GM12878 (cell line): ENCODE data around the gene DBI. TPM values are rescaled to one million over a fixed set of nuclear protein-coding genes. Genes with fewer than 3 reads are reported as not detected.

Experiments used
- ATAC-seq: fragments of 200-7000 bp; cut with Tn5 transposase; 3 replicates; pipeline ENCODE4 v1.9.1; 2020; ENCODE audit warnings: mild to moderate bottlenecking, moderate library complexity
- BruUV-seq: library from RNA; stranded (reverse); fragments of 400-500 nt; replicated peaks from 2 replicates; lab custom pipeline; 2021; lab: Mats Ljungman, UMichigan
- CTCF ChIA-PET: fragments of 300-600 bp; sonication (Branson Sonifier 250); formaldehyde crosslinking; extraction: SDS; loops from one replicate; lab custom pipeline; 2021; ENCODE audit warnings: inconsistent platforms; lab: Yijun Ruan, JAX
- POLR2A ChIA-PET: fragments of 350-600 bp; formaldehyde crosslinking; extraction: SDS; loops from one replicate; lab custom pipeline; 2021; ENCODE audit warnings: inconsistent platforms; lab: Charles Lee
- RAD21 ChIA-PET: fragments of 300-600 bp; sonication (Branson Sonifier 250); formaldehyde crosslinking; loops from one replicate; lab custom pipeline; 2023; ENCODE audit warnings: antibody characterized with exemption; ENCODE audit not compliant: unreplicated experiment; lab: Charles Lee
- SMC1A ChIA-PET: fragments of 300-600 bp; sonication (Branson Sonifier 250); formaldehyde crosslinking; loops from one replicate; lab custom pipeline; 2023; ENCODE audit not compliant: unreplicated experiment, uncharacterized antibody; lab: Charles Lee
- DNase-seq: peaks from one replicate; pipeline ENCODE4 v3.0.0-alpha.2; 2011; ENCODE audit warnings: low read depth, low spot score
- FAIRE-seq: peaks from 3 replicates; lab custom pipeline; 2011; peaks lifted over from hg19 to GRCh38; lab: Jason Lieb, UNC
- H2AFZ ChIP-seq: 2 replicates; pipeline ENCODE4 v1.6.0; 2011; ENCODE audit warnings: low read depth, low read length, control low read depth; ENCODE audit not compliant: control insufficient read depth
- H3K27ac ChIP-seq: 2 replicates; pipeline ENCODE4 v1.5.1; 2011; ENCODE audit warnings: control low read depth; ENCODE audit not compliant: control insufficient read depth, insufficient read depth
- H3K27me3 ChIP-seq, 2 experiments: replicated peaks in 1 of 2; 2 replicates each; pipeline versions ENCODE4 v1.6.0 to v1.6.1; 2011; ENCODE audit warnings: low read length in 1 of 2; ENCODE audit not compliant: control insufficient read depth in 2 of 2, insufficient read depth in 2 of 2
- H3K36me3 ChIP-seq, 2 experiments: 2 replicates each; pipeline ENCODE4 v1.5.1; 2011; ENCODE audit warnings: low read length in 1 of 2; ENCODE audit not compliant: control insufficient read depth in 2 of 2, insufficient read depth in 2 of 2
- H3K4me1 ChIP-seq: 2 replicates; pipeline ENCODE4 v1.6.1; 2011; ENCODE audit warnings: mild to moderate bottlenecking, low read length, moderate library complexity, mixed read lengths; ENCODE audit not compliant: control insufficient read depth, insufficient read depth
- H3K4me2 ChIP-seq: 2 replicates; pipeline ENCODE4 v1.6.0; 2011; ENCODE audit warnings: control low read depth; ENCODE audit not compliant: control insufficient read depth, insufficient read depth
- H3K4me3 ChIP-seq: fragments of 200-600 bp; sonication (generic); 2 replicates; pipeline ENCODE4 v1.5.1; 2016
- H3K79me2 ChIP-seq: 2 replicates; pipeline ENCODE4 v1.6.0; 2011; ENCODE audit warnings: low read length; ENCODE audit not compliant: control insufficient read depth, insufficient read depth
- H3K9ac ChIP-seq: 2 replicates; pipeline ENCODE4 v1.8.0; 2011; ENCODE audit warnings: low read length, control low read depth, mixed read lengths; ENCODE audit not compliant: control insufficient read depth, insufficient read depth
- H3K9me3 ChIP-seq: replicated peaks from 3 replicates; pipeline ENCODE4 v1.5.1; 2011; ENCODE audit warnings: mild to moderate bottlenecking, low read length; ENCODE audit not compliant: control insufficient read depth, insufficient read depth
- H4K20me1 ChIP-seq: 2 replicates; pipeline ENCODE4 v1.6.0; 2011; ENCODE audit not compliant: control insufficient read depth, insufficient read depth
- CHD1 ChIP-seq: IDR thresholded peaks from 2 replicates; pipeline ENCODE4 v1.6.1; 2012; ENCODE audit warnings: low read depth, low read length, improper control_type of control experiment
- GABPA ChIP-seq: IDR thresholded peaks from 2 replicates; pipeline ENCODE4 v1.6.1; 2014; ENCODE audit warnings: antibody characterized with exemption, low read depth, mild to moderate bottlenecking, inconsistent platforms
- JUNB ChIP-seq: IDR thresholded peaks from 2 replicates; pipeline ENCODE4 v1.6.1; 2016; ENCODE audit warnings: antibody characterized with exemption, mild to moderate bottlenecking
- MEF2B ChIP-seq: fragments of 450-650 bp; IDR thresholded peaks from 2 replicates; pipeline ENCODE4 v1.6.1; 2018; ENCODE audit warnings: mild to moderate bottlenecking, moderate library complexity; ENCODE audit not compliant: partially characterized antibody, poor library complexity, severe bottlenecking
- NFYA ChIP-seq: IDR thresholded peaks from 2 replicates; pipeline ENCODE4 v1.6.1; 2011; ENCODE audit warnings: low read depth, mild to moderate bottlenecking, low read length, improper control_type of control experiment, borderline replicate concordance
- PAX8 ChIP-seq: fragments of 450-650 bp; IDR thresholded peaks from 2 replicates; pipeline ENCODE4 v1.6.1; 2017; ENCODE audit warnings: mild to moderate bottlenecking, moderate library complexity
- SIX5 ChIP-seq: IDR thresholded peaks from 2 replicates; pipeline ENCODE4 v1.6.1; 2011; ENCODE audit warnings: mild to moderate bottlenecking, low read depth, low read length, moderate library complexity; ENCODE audit not compliant: severe bottlenecking
- SPI1 ChIP-seq: IDR thresholded peaks from 2 replicates; pipeline ENCODE4 v1.6.1; 2011; ENCODE audit warnings: low read depth, mild to moderate bottlenecking, low read length, moderate library complexity, borderline replicate concordance; ENCODE audit not compliant: insufficient read depth
- STAT3 ChIP-seq: IDR thresholded peaks from 2 replicates; pipeline ENCODE4 v1.6.1; 2011; ENCODE audit warnings: low read depth, low read length, improper control_type of control experiment
- TARDBP ChIP-seq: IDR thresholded peaks from 2 replicates; pipeline ENCODE4 v1.6.1; 2016; ENCODE audit warnings: borderline replicate concordance
- WRNIP1 ChIP-seq: IDR thresholded peaks from 2 replicates; pipeline ENCODE4 v1.6.1; 2011; ENCODE audit warnings: low read depth, low read length, improper control_type of control experiment, borderline replicate concordance
- ZNF274 ChIP-seq: IDR thresholded peaks from one replicate; pipeline ENCODE4 v1.8.0; 2011; ENCODE audit not compliant: insufficient read length, insufficient read depth
- ZNF384 ChIP-seq: IDR thresholded peaks from 2 replicates; pipeline ENCODE4 v1.6.1; 2012; ENCODE audit warnings: low read depth, mild to moderate bottlenecking, low read length, improper control_type of control experiment, borderline replicate concordance
- WGBS: methylation state at CpG from one replicate; pipeline ENCODE4 v1.1.6; 2016; ENCODE audit warnings: low lambda C conversion rate; ENCODE audit not compliant: insufficient replicate concordance, insufficient coverage; ENCODE audit errors: missing lambda C conversion rate; 5-methylcytosine and 5-hydroxymethylcytosine counted together
- in situ Hi-C: fragments of 300-500 bp; cut with MboI; formaldehyde crosslinking; loops from 9 replicates; pipeline ENCODE4 v1.14.3; 2018; ENCODE audit warnings: mixed read lengths
- intact Hi-C: fragments of 100-400 bp; cut with micrococcal nuclease; formaldehyde crosslinking; loops from one replicate; pipeline ENCODE4 v1.14.2; 2022; ENCODE audit not compliant: unreplicated experiment
- polyA plus RNA-seq, 11 experiments: library from polyadenylated mRNA; depleted of rRNA in 4 of 11; unstranded in 6 of 11; stranded (reverse) in 5 of 11; fragments of >200 nt; fragmentation: Nextera tagmentation in 4 of 11; fragmentation: Illumina TruSeq in 1 of 11; extraction: Ambion mirVana in 4 of 11; extraction: Trizol in 1 of 11; gene quantifications; 1 replicate in 1 of 11; 2 replicates in 10 of 11; pipeline versions ENCODE4 v1.2.1 to v1.2.3, GENCODE V29; 2011 to 2016; ENCODE audit warnings: inconsistent platforms in 2 of 11, missing spikeins in 2 of 11, low read depth in 1 of 11
- total RNA-seq, 4 experiments: library from RNA; depleted of rRNA in 3 of 4; stranded (reverse); fragments of >200 nt in 3 of 4; fragmentation: Illumina TruSeq in 1 of 4; extraction: Trizol in 1 of 4; gene quantifications; 2 replicates each; pipeline versions ENCODE4 v1.2.1 to v1.2.3, GENCODE V29; 2013 to 2021
- TF ChIP-seq, protein P1 (sequence below): fragments of 450-650 bp; conservative IDR thresholded peaks from 2 replicates; pipeline ENCODE4 v1.6.1; 2017; ENCODE audit warnings: mild to moderate bottlenecking, moderate library complexity
- TF ChIP-seq, protein P2 (sequence below): fragments of 450-650 bp; IDR thresholded peaks from 2 replicates; pipeline ENCODE4 v1.6.1; 2016; ENCODE audit warnings: mild to moderate bottlenecking, moderate library complexity, borderline replicate concordance
- TF ChIP-seq, protein P3 (sequence below): IDR thresholded peaks from 2 replicates; pipeline ENCODE4 v1.6.1; 2011; ENCODE audit warnings: mild to moderate bottlenecking, low read depth, low read length, moderate library complexity; ENCODE audit not compliant: insufficient replicate concordance
- TF ChIP-seq, protein P4 (sequence below): IDR thresholded peaks from 2 replicates; pipeline ENCODE4 v1.6.1; 2011; ENCODE audit warnings: low read depth, mild to moderate bottlenecking, low read length, moderate library complexity, borderline replicate concordance; ENCODE audit errors: extremely low read depth

Gene DBI
- total and polyA plus RNA-seq, 10 of the 15 experiments (the other 5 are each of a cell fraction or from before 2014, with no cell fraction given): 248 to 2,567 (median 943) TPM

DNA sequence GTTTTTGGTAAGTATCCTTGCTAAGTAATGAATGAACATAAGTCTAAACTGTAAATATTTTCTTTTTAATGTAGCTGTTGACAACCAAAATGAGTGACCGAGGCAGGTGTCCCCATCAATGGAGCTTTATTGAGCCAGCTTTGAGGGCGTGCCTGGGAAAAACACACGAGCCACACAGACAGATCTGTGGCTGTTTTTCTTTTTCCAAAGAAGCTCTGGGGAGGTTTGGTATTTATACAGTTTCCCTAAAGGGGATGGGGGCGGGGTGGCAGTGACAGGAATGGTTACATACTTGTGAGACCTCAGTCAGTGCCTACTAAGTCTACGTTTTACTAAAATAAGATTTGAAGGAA, 11.2 kb downstream of the DBI start:
- WGBS: 56% methylated on average over 5 of the region's 5 CpGs
- no peak overlapping the region for H3K27ac ChIP-seq
- RAD21 ChIA-PET: interaction anchor here (0.6 to 1.7 kb wide), 4 partner anchors 8 to 406 kb away, joined by 3 to 4 read pairs (median 3); no protein-coding TSS in a partner anchor
- no peaks in the 10 kb centered on the region for H3K79me2 ChIP-seq
- no peak overlapping the region for H2AFZ ChIP-seq
- no peaks in the 10 kb centered on the region for H3K4me1 ChIP-seq
- H3K4me2 ChIP-seq: no peak overlapping the region
- no peak for DNase-seq
- peaks cover 5 to 7% of the 10 kb centered on the region in 2 experiments; a peak in 3 of 4 replicates for H3K36me3 ChIP-seq
- TF ChIP-seq NFYA: no peak
- TF ChIP-seq, protein P1, sequence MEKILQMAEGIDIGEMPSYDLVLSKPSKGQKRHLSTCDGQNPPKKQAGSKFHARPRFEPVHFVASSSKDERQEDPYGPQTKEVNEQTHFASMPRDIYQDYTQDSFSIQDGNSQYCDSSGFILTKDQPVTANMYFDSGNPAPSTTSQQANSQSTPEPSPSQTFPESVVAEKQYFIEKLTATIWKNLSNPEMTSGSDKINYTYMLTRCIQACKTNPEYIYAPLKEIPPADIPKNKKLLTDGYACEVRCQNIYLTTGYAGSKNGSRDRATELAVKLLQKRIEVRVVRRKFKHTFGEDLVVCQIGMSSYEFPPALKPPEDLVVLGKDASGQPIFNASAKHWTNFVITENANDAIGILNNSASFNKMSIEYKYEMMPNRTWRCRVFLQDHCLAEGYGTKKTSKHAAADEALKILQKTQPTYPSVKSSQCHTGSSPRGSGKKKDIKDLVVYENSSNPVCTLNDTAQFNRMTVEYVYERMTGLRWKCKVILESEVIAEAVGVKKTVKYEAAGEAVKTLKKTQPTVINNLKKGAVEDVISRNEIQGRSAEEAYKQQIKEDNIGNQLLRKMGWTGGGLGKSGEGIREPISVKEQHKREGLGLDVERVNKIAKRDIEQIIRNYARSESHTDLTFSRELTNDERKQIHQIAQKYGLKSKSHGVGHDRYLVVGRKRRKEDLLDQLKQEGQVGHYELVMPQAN: no peak
- no peak for TF ChIP-seq WRNIP1
- no peak for TF ChIP-seq JUNB
- TF ChIP-seq MEF2B: no peak
- TF ChIP-seq ZNF274: no peak
- TF ChIP-seq, protein P2, sequence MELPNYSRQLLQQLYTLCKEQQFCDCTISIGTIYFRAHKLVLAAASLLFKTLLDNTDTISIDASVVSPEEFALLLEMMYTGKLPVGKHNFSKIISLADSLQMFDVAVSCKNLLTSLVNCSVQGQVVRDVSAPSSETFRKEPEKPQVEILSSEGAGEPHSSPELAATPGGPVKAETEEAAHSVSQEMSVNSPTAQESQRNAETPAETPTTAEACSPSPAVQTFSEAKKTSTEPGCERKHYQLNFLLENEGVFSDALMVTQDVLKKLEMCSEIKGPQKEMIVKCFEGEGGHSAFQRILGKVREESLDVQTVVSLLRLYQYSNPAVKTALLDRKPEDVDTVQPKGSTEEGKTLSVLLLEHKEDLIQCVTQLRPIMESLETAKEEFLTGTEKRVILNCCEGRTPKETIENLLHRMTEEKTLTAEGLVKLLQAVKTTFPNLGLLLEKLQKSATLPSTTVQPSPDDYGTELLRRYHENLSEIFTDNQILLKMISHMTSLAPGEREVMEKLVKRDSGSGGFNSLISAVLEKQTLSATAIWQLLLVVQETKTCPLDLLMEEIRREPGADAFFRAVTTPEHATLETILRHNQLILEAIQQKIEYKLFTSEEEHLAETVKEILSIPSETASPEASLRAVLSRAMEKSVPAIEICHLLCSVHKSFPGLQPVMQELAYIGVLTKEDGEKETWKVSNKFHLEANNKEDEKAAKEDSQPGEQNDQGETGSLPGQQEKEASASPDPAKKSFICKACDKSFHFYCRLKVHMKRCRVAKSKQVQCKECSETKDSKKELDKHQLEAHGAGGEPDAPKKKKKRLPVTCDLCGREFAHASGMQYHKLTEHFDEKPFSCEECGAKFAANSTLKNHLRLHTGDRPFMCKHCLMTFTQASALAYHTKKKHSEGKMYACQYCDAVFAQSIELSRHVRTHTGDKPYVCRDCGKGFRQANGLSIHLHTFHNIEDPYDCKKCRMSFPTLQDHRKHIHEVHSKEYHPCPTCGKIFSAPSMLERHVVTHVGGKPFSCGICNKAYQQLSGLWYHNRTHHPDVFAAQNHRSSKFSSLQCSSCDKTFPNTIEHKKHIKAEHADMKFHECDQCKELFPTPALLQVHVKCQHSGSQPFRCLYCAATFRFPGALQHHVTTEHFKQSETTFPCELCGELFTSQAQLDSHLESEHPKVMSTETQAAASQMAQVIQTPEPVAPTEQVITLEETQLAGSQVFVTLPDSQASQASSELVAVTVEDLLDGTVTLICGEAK: no peak
- TF ChIP-seq, protein P3, sequence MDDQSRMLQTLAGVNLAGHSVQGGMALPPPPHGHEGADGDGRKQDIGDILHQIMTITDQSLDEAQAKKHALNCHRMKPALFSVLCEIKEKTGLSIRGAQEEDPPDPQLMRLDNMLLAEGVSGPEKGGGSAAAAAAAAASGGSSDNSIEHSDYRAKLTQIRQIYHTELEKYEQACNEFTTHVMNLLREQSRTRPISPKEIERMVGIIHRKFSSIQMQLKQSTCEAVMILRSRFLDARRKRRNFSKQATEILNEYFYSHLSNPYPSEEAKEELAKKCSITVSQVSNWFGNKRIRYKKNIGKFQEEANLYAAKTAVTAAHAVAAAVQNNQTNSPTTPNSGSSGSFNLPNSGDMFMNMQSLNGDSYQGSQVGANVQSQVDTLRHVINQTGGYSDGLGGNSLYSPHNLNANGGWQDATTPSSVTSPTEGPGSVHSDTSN: no peak
- TF ChIP-seq SPI1: no peak
- TF ChIP-seq STAT3: no peak
- no peak for TF ChIP-seq CHD1
- TF ChIP-seq PAX8: no peak
- no peak for TF ChIP-seq TARDBP
- TF ChIP-seq, protein P4, sequence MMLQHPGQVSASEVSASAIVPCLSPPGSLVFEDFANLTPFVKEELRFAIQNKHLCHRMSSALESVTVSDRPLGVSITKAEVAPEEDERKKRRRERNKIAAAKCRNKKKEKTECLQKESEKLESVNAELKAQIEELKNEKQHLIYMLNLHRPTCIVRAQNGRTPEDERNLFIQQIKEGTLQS: no peak
- no peak for TF ChIP-seq SIX5
- no peak for TF ChIP-seq ZNF384
- TF ChIP-seq GABPA: no peak
- no TSS peak for BruUV-seq
- H3K9ac ChIP-seq: no peak overlapping the region
- no peaks in the 10 kb centered on the region for H3K27me3 ChIP-seq
- in situ Hi-C loops (no loop called here), intact Hi-C loops (no loop called here)
- SMC1A ChIA-PET: interaction anchor here (0.9 to 2.7 kb wide), 5 partner anchors 8 to 33 kb away, joined by 3 to 16 read pairs (median 3); no protein-coding TSS in a partner anchor
- no peak for FAIRE-seq
- ATAC-seq: no peak
- H4K20me1 ChIP-seq: no peaks in the 10 kb centered on the region
- no peaks in the 10 kb centered on the region; the same call in 2 of the 3 replicates for H3K9me3 ChIP-seq
- H3K4me3 ChIP-seq: no peak overlapping the region
- POLR2A ChIA-PET: interaction anchor here (2.1 to 2.6 kb wide), 2 partner anchors 9 to 11 kb away, joined by 8 to 13 read pairs; partner anchors contain the start of genes C2orf76 and DBI
- CTCF ChIA-PET: interaction anchor here (0.7 to 1.0 kb wide), 3 partner anchors 9 to 68 kb away, joined by 3 to 4 read pairs (median 4); no protein-coding TSS in a partner anchor
